Measurements from ENCODE around the gene TBCA.
"Not testable (repeated sequence)": the region's sequence is repeated elsewhere in the genome, so short reads cannot be mapped to it uniquely, and the experiment has no call there.

The TBCA gene

GRCh38 chr5:77768978-77769377, 7.2 kb downstream of the TBCA start:
- Histone ChIP-seq H3K4me2 (no peak overlapping the region), H3K9ac (no peak overlapping the region), H3K4me1 (peaks cover 7 to 38% (median 11%) of the 10 kb centered on the region in 10 experiments), H3K9me3 (replicated peaks in 1 of 11) (peaks cover 26 to 81% (median 70%) of the 10 kb centered on the region in 11 experiments), H4K20me1 (peaks cover 7 to 92% (median 66%) of the 10 kb centered on the region in 11 experiments; a peak in 17 of 22 replicates), H3K27me3 (no peaks in the 10 kb centered on the region), H3K4me3 (no peak overlapping the region), H3K36me3 (peaks cover 78 to 99% (median 91%) of the 10 kb centered on the region in 11 experiments), H3K27ac (no peak overlapping the region)
- TF ChIP-seq Cebpa-rat (IDR thresholded peaks at IDR 0.05) = no peak

GRCh38 chr5:77767301-77767700, 8.8 kb downstream of the TBCA start:
- peaks cover 0 to 92% (median 49%) of the 10 kb centered on the region in 11 experiments; a peak in 15 of 22 replicates for H4K20me1 ChIP-seq
- no peak for TF ChIP-seq Cebpa-rat (IDR thresholded peaks at IDR 0.05)
- peaks cover 43 to 95% (median 87%) of the 10 kb centered on the region in 11 experiments for H3K9me3 ChIP-seq (replicated peaks in 1 of 11)
- no peaks in the 10 kb centered on the region for H3K27me3 ChIP-seq
- no peak overlapping the region for H3K4me2 ChIP-seq
- H3K36me3 ChIP-seq = peaks cover 84 to 99% (median 94%) of the 10 kb centered on the region in 11 experiments
- no peak overlapping the region for H3K27ac ChIP-seq
- H3K4me1 ChIP-seq = peaks cover 0 to 22% (median 0%) of the 10 kb centered on the region in 10 experiments; a peak in 2 of 20 replicates
- H3K4me3 ChIP-seq = no peak overlapping the region
- H3K9ac ChIP-seq = no peak overlapping the region

GRCh38 chr5:77761606-77762005, 14.5 kb downstream of the TBCA start:
- no peak for TF ChIP-seq Cebpa-rat (IDR thresholded peaks at IDR 0.05)
- H3K4me1 ChIP-seq = peaks cover 0 to 8% (median 0%) of the 10 kb centered on the region in 10 experiments; a peak in 1 of 20 replicates
- no peak overlapping the region for H3K4me2 ChIP-seq
- H3K9me3 ChIP-seq (replicated peaks in 1 of 11) = peaks cover 43 to 98% (median 93%) of the 10 kb centered on the region in 11 experiments
- H3K4me3 ChIP-seq = no peak overlapping the region
- H3K36me3 ChIP-seq = peaks cover 70 to 98% (median 88%) of the 10 kb centered on the region in 11 experiments
- H4K20me1 ChIP-seq = peaks cover 0 to 81% (median 29%) of the 10 kb centered on the region in 11 experiments; a peak in 13 of 22 replicates
- H3K27ac ChIP-seq = no peak overlapping the region
- no peak overlapping the region for H3K9ac ChIP-seq
- no peaks in the 10 kb centered on the region for H3K27me3 ChIP-seq

GRCh38 chr5:77758141-77758938, 17.8 kb downstream of the TBCA start:
- Histone ChIP-seq H3K4me1 (peaks cover 0 to 8% (median 0%) of the 10 kb centered on the region in 10 experiments; a peak in 1 of 20 replicates), H3K36me3 (peaks cover 58 to 88% (median 80%) of the 10 kb centered on the region in 11 experiments), H3K4me2 (no peak overlapping the region), H4K20me1 (peaks cover 0 to 88% (median 50%) of the 10 kb centered on the region in 11 experiments; a peak in 18 of 22 replicates), H3K27me3 (no peaks in the 10 kb centered on the region), H3K4me3 (no peak overlapping the region), H3K27ac (no peak overlapping the region), H3K9ac (no peak overlapping the region), H3K9me3 (replicated peaks in 1 of 11) (peaks cover 20 to 90% (median 83%) of the 10 kb centered on the region in 11 experiments)
- TF ChIP-seq Cebpa-rat (IDR thresholded peaks at IDR 0.05) = no peak

- no peak for TF ChIP-seq Cebpa-rat (IDR thresholded peaks at IDR 0.05)
- H3K4me2 ChIP-seq = no peak overlapping the region
- H4K20me1 ChIP-seq = peaks cover 16 to 96% (median 67%) of the 10 kb centered on the region in 11 experiments; a peak in 21 of 22 replicates
Measured at GRCh38 chr5:77751328-77752023, 24.7 kb downstream of the TBCA start.

GRCh38 chr5:77750928-77751327, 25.2 kb downstream of the TBCA start:
- H3K27me3 ChIP-seq, H3K9ac ChIP-seq, H3K27ac ChIP-seq, H3K4me1 ChIP-seq, H3K4me3 ChIP-seq, H3K4me2 ChIP-seq: not testable (repeated sequence)
- Histone ChIP-seq H3K36me3 (peaks cover 14 to 72% (median 40%) of the 10 kb centered on the region in 11 experiments; a peak in 21 of 22 replicates), H3K9me3 (replicated peaks in 1 of 11) (peaks cover 0 to 40% (median 16%) of the 10 kb centered on the region in 11 experiments; a peak in 18 of 22 replicates), H4K20me1 (peaks cover 16 to 96% (median 67%) of the 10 kb centered on the region in 11 experiments; a peak in 21 of 22 replicates)

More at GRCh38 chr5:77751328-77752023, 24.7 kb downstream of the TBCA start:
- Histone ChIP-seq H3K9ac (no peak overlapping the region), H3K9me3 (replicated peaks in 1 of 11) (peaks cover 0 to 44% (median 21%) of the 10 kb centered on the region in 11 experiments; a peak in 17 of 22 replicates), H3K27ac (no peak overlapping the region), H3K36me3 (peaks cover 15 to 72% (median 41%) of the 10 kb centered on the region in 11 experiments; a peak in 21 of 22 replicates), H3K4me1 (no peaks in the 10 kb centered on the region; a peak in 1 of 20 replicates), H3K4me3 (no peak overlapping the region), H3K27me3 (no peaks in the 10 kb centered on the region)

- H3K9ac ChIP-seq = no peak overlapping the region
- H3K4me1 ChIP-seq = peaks cover 0 to 9% (median 0%) of the 10 kb centered on the region in 10 experiments; a peak in 1 of 20 replicates
- H3K4me3 ChIP-seq = no peak overlapping the region
- H4K20me1 ChIP-seq = peaks cover 16 to 98% (median 75%) of the 10 kb centered on the region in 11 experiments; a peak in 21 of 22 replicates
- H3K27me3 ChIP-seq = no peaks in the 10 kb centered on the region
- no peak overlapping the region for H3K4me2 ChIP-seq
- H3K9me3 ChIP-seq (replicated peaks in 1 of 11) = peaks cover 0 to 25% (median 11%) of the 10 kb centered on the region in 11 experiments; a peak in 12 of 22 replicates
- no peak for TF ChIP-seq Cebpa-rat (IDR thresholded peaks at IDR 0.05)
- peaks cover 17 to 86% (median 41%) of the 10 kb centered on the region in 11 experiments; a peak in 21 of 22 replicates for H3K36me3 ChIP-seq
- H3K27ac ChIP-seq = no peak overlapping the region
Measured at GRCh38 chr5:77748160-77748559, 28.0 kb downstream of the TBCA start.

- no peak overlapping the region for H3K4me3 ChIP-seq
- H3K4me1 ChIP-seq = peaks cover 0 to 9% (median 0%) of the 10 kb centered on the region in 10 experiments; a peak in 1 of 20 replicates
- TF ChIP-seq Cebpa-rat (IDR thresholded peaks at IDR 0.05) = no peak
- H3K9me3 ChIP-seq (replicated peaks in 1 of 11) = peaks cover 0 to 15% (median 5%) of the 10 kb centered on the region in 11 experiments; a peak in 9 of 22 replicates
- no peak overlapping the region for H3K4me2 ChIP-seq
- peaks cover 27 to 82% (median 51%) of the 10 kb centered on the region in 11 experiments for H3K36me3 ChIP-seq
- H3K27me3 ChIP-seq = no peaks in the 10 kb centered on the region
- no peak overlapping the region for H3K27ac ChIP-seq
- H4K20me1 ChIP-seq = peaks cover 0 to 100% (median 76%) of the 10 kb centered on the region in 11 experiments; a peak in 18 of 22 replicates
- no peak overlapping the region for H3K9ac ChIP-seq
Measured at GRCh38 chr5:77744116-77744515, 32.0 kb downstream of the TBCA start.

Measured in BLaER1 treated with 17β-estradiol and CSF1 and Interleukin-3, amounts not matched to agents 10 nM and 100 nM (cell line).